HepG2 (cell line): Measurements from ENCODE around the gene WDR62. TPM values are rescaled to one million over a fixed set of nuclear protein-coding genes. Genes with fewer than 3 reads are reported as not detected.
A peak's percentile ranks its signal among the peaks of the same experiment; 100 is the strongest.

Experiments
- ARNT2 ChIP-seq: sonication (generic); formaldehyde crosslinking; IDR thresholded peaks from 2 replicates; pipeline ENCODE4 v1.8.0; 2022; ENCODE audit warnings: mild to moderate bottlenecking, low read depth, missing genetic modification reagents, moderate library complexity
- HNRNPK ChIP-seq: fragments of 200-400 bp; formaldehyde crosslinking; IDR thresholded peaks from 2 replicates; pipeline ENCODE4 v1.6.1; 2018; ENCODE audit warnings: low read length, low read depth, moderate library complexity, mild to moderate bottlenecking; ENCODE audit not compliant: poor library complexity, severe bottlenecking
- KDM4B ChIP-seq: sonication (generic); formaldehyde crosslinking; IDR thresholded peaks from 2 replicates; pipeline ENCODE4 v1.4.0; 2020; ENCODE audit warnings: missing genetic modification reagents
- SAP130 ChIP-seq: IDR thresholded peaks from 2 replicates; pipeline ENCODE4 v1.6.1; 2016; ENCODE audit warnings: low read depth
- SNAPC5 ChIP-seq: sonication (generic); formaldehyde crosslinking; IDR thresholded peaks from 2 replicates; pipeline ENCODE4 v1.8.1; 2023; ENCODE audit warnings: mild to moderate bottlenecking, missing genetic modification reagents, borderline replicate concordance
- SP140L ChIP-seq: sonication (generic); formaldehyde crosslinking; IDR thresholded peaks from 2 replicates; pipeline ENCODE4 v1.4.0; 2020; ENCODE audit warnings: missing genetic modification reagents, borderline replicate concordance
- STAT5B ChIP-seq: sonication (generic); formaldehyde crosslinking; IDR thresholded peaks from 2 replicates; pipeline ENCODE4 v1.4.0; 2020; ENCODE audit warnings: missing genetic modification reagents
- TRIM24 ChIP-seq: sonication (generic); formaldehyde crosslinking; IDR thresholded peaks from 2 replicates; pipeline ENCODE4 v1.8.0; 2022; ENCODE audit warnings: mild to moderate bottlenecking, missing genetic modification reagents
- ZBTB4 ChIP-seq: sonication (generic); formaldehyde crosslinking; IDR thresholded peaks from 2 replicates; pipeline ENCODE4 v1.4.0; 2020; ENCODE audit warnings: missing genetic modification reagents, mild to moderate bottlenecking, borderline replicate concordance
- ZBTB7B ChIP-seq: sonication (generic); formaldehyde crosslinking; IDR thresholded peaks from 2 replicates; pipeline ENCODE4 v1.4.0; 2020; ENCODE audit warnings: missing genetic modification reagents
- ZKSCAN8 ChIP-seq: IDR thresholded peaks from 2 replicates; pipeline ENCODE4 v1.6.1; 2016; ENCODE audit warnings: borderline replicate concordance, missing genetic modification reagents, missing compliant biosample characterization
- ZNF253 ChIP-seq: sonication (generic); formaldehyde crosslinking; IDR thresholded peaks from 2 replicates; pipeline ENCODE4 v1.8.0; 2022; ENCODE audit warnings: mild to moderate bottlenecking, missing genetic modification reagents, borderline replicate concordance
- ZNF670 ChIP-seq: sonication (generic); formaldehyde crosslinking; IDR thresholded peaks from 2 replicates; pipeline ENCODE4 v1.8.0; 2022; ENCODE audit warnings: mild to moderate bottlenecking, missing genetic modification reagents, borderline replicate concordance
- ZNF672 ChIP-seq: sonication (generic); formaldehyde crosslinking; IDR thresholded peaks from 2 replicates; pipeline ENCODE4 v1.8.1; 2022; ENCODE audit warnings: missing genetic modification reagents
- polyA plus RNA-seq, 8 experiments: library from polyadenylated mRNA; depleted of rRNA in 3 of 8; stranded (reverse) in 7 of 8; unstranded in 1 of 8; fragments of >200 nt; fragmentation: Illumina TruSeq in 4 of 8; extraction: Trizol in 4 of 8; gene quantifications; 2 replicates each; pipeline versions ENCODE4 v1.2.1 to v1.2.3, GENCODE V29; 2011 to 2016; ENCODE audit warnings: low read depth in 4 of 8, missing spikeins in 1 of 8, mixed read lengths in 1 of 8; ENCODE audit not compliant: insufficient read depth in 1 of 8
- total RNA-seq, 5 experiments: library from RNA; depleted of rRNA; stranded (reverse); fragments of >200 nt; fragmentation: Illumina TruSeq; extraction: Trizol; gene quantifications; 2 replicates each; pipeline ENCODE4 v1.2.3, GENCODE V29; 2016; ENCODE audit warnings: low read depth in 1 of 5
- TF ChIP-seq, protein P1 (sequence below): sonication (generic); formaldehyde crosslinking; IDR thresholded peaks from 2 replicates; pipeline ENCODE4 v1.5.1; 2020; ENCODE audit warnings: missing genetic modification reagents, mild to moderate bottlenecking, borderline replicate concordance
- TF ChIP-seq, protein P2 (sequence below): sonication (generic); formaldehyde crosslinking; IDR thresholded peaks from 2 replicates; pipeline ENCODE4 v1.4.0; 2020; ENCODE audit warnings: missing genetic modification reagents
- TF ChIP-seq, protein P3 (sequence below): IDR thresholded peaks from 2 replicates; pipeline ENCODE4 v1.6.1; 2016

WDR62 gene
- total and polyA plus RNA-seq, 2 of the 13 experiments (the other 11 are each of a cell fraction or from before 2014, with no cell fraction given), result 5.8 to 12.5 TPM

- TF ChIP-seq SAP130, result peak; percentile 97
- TF ChIP-seq SP140L (CRISPR knock-in tag), result 0 out of 2 replicates have a peak, but pooled peaks have one; percentile 8
- TF ChIP-seq, protein P1, sequence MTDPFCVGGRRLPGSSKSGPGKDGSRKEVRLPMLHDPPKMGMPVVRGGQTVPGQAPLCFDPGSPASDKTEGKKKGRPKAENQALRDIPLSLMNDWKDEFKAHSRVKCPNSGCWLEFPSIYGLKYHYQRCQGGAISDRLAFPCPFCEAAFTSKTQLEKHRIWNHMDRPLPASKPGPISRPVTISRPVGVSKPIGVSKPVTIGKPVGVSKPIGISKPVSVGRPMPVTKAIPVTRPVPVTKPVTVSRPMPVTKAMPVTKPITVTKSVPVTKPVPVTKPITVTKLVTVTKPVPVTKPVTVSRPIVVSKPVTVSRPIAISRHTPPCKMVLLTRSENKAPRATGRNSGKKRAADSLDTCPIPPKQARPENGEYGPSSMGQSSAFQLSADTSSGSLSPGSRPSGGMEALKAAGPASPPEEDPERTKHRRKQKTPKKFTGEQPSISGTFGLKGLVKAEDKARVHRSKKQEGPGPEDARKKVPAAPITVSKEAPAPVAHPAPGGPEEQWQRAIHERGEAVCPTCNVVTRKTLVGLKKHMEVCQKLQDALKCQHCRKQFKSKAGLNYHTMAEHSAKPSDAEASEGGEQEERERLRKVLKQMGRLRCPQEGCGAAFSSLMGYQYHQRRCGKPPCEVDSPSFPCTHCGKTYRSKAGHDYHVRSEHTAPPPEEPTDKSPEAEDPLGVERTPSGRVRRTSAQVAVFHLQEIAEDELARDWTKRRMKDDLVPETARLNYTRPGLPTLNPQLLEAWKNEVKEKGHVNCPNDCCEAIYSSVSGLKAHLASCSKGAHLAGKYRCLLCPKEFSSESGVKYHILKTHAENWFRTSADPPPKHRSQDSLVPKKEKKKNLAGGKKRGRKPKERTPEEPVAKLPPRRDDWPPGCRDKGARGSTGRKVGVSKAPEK, result no peak
- peak; percentile 95 for TF ChIP-seq ARNT2
- TF ChIP-seq TRIM24, result no peak
- no peak for TF ChIP-seq ZNF672
- no peak; the same call in 1 of the 2 replicates for TF ChIP-seq ZNF670 (CRISPR knock-in tag)
- TF ChIP-seq SNAPC5 (CRISPR knock-in tag), result 0 out of 2 replicates have a peak, but pooled peaks have one; percentile 46
- no peak; the same call in 1 of the 2 replicates for TF ChIP-seq ZKSCAN8 (CRISPR knock-in tag)
- TF ChIP-seq STAT5B (CRISPR knock-in tag), result 0 out of 2 replicates have a peak, but pooled peaks have one; percentile 93
- no peak for TF ChIP-seq HNRNPK
- TF ChIP-seq, protein P2, sequence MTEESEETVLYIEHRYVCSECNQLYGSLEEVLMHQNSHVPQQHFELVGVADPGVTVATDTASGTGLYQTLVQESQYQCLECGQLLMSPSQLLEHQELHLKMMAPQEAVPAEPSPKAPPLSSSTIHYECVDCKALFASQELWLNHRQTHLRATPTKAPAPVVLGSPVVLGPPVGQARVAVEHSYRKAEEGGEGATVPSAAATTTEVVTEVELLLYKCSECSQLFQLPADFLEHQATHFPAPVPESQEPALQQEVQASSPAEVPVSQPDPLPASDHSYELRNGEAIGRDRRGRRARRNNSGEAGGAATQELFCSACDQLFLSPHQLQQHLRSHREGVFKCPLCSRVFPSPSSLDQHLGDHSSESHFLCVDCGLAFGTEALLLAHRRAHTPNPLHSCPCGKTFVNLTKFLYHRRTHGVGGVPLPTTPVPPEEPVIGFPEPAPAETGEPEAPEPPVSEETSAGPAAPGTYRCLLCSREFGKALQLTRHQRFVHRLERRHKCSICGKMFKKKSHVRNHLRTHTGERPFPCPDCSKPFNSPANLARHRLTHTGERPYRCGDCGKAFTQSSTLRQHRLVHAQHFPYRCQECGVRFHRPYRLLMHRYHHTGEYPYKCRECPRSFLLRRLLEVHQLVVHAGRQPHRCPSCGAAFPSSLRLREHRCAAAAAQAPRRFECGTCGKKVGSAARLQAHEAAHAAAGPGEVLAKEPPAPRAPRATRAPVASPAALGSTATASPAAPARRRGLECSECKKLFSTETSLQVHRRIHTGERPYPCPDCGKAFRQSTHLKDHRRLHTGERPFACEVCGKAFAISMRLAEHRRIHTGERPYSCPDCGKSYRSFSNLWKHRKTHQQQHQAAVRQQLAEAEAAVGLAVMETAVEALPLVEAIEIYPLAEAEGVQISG (CRISPR knock-in tag), result peak; percentile 88
- TF ChIP-seq ZNF253 (CRISPR knock-in tag), result peak; percentile 80; the same call in 1 of the 2 replicates
- TF ChIP-seq, protein P3, sequence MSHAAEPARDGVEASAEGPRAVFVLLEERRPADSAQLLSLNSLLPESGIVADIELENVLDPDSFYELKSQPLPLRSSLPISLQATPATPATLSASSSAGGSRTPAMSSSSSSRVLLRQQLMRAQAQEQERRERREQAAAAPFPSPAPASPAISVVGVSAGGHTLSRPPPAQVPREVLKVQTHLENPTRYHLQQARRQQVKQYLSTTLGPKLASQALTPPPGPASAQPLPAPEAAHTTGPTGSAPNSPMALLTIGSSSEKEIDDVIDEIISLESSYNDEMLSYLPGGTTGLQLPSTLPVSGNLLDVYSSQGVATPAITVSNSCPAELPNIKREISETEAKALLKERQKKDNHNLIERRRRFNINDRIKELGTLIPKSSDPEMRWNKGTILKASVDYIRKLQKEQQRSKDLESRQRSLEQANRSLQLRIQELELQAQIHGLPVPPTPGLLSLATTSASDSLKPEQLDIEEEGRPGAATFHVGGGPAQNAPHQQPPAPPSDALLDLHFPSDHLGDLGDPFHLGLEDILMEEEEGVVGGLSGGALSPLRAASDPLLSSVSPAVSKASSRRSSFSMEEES (CRISPR knock-in tag), result peak; percentile 72
- no peak for TF ChIP-seq ZBTB7B
- 0 out of 2 replicates have a peak, but pooled peaks have one; percentile 60 for TF ChIP-seq KDM4B (CRISPR knock-in tag)
- TF ChIP-seq ZBTB4, result no peak
These were observed 60.2 kb downstream of the WDR62 start, which contains the start of gene POLR2I (continued) for GRCh38 chr19:36114721-36115452.
